Smooth muscle cell (in vitro differentiated cells): ENCODE measurements around the gene SP100. TPM values are rescaled to one million over a fixed set of nuclear protein-coding genes. Genes with fewer than 3 reads are reported as not detected.

Experiments
- DNase-seq: peaks from one replicate; lab custom pipeline; 2025; ENCODE audit not compliant: unreplicated experiment; lab: John Stamatoyannopoulos, UW
- H2AFZ ChIP-seq: fragments of 200-600 bp; sonication (generic); 2 replicates; pipeline ENCODE4 v1.6.0; 2016; ENCODE audit warnings: antibody characterized with exemption, low read depth, mild to moderate bottlenecking
- H3F3A ChIP-seq: fragments of 200-600 bp; sonication (generic); 2 replicates; pipeline ENCODE4 v1.6.0; 2017; ENCODE audit warnings: antibody characterized with exemption, low read depth
- H3K27ac ChIP-seq: fragments of 200-600 bp; sonication (generic); 2 replicates; pipeline ENCODE4 v1.5.1; 2016; ENCODE audit warnings: low read depth, mild to moderate bottlenecking
- H3K27me3 ChIP-seq: fragments of 200-600 bp; sonication (generic); 2 replicates; pipeline ENCODE4 v1.6.1; 2016; ENCODE audit warnings: low read depth, mild to moderate bottlenecking
- H3K36me3 ChIP-seq: fragments of 200-600 bp; sonication (generic); 2 replicates; pipeline ENCODE4 v1.5.1; 2016; ENCODE audit warnings: low read depth
- H3K4me1 ChIP-seq: fragments of 200-600 bp; sonication (generic); 2 replicates; pipeline ENCODE4 v1.5.1; 2016; ENCODE audit warnings: low read depth
- H3K4me2 ChIP-seq: fragments of 200-600 bp; sonication (generic); 2 replicates; pipeline ENCODE4 v1.6.0; 2016; ENCODE audit warnings: mild to moderate bottlenecking
- H3K4me3 ChIP-seq: fragments of 200-600 bp; sonication (generic); 2 replicates; pipeline ENCODE4 v1.5.1; 2016; ENCODE audit warnings: mild to moderate bottlenecking
- H3K79me2 ChIP-seq: fragments of 200-600 bp; sonication (generic); 2 replicates; pipeline ENCODE4 v1.6.0; 2016; ENCODE audit warnings: low read depth, mild to moderate bottlenecking
- H3K9ac ChIP-seq: fragments of 200-600 bp; sonication (generic); 2 replicates; pipeline ENCODE4 v1.6.0; 2016; ENCODE audit warnings: low read depth
- H3K9me3 ChIP-seq: fragments of 200-600 bp; sonication (generic); replicated peaks from 2 replicates; pipeline ENCODE4 v1.5.1; 2016; ENCODE audit warnings: low read depth
- H4K20me1 ChIP-seq: fragments of 200-600 bp; sonication (generic); 2 replicates; pipeline ENCODE4 v1.6.0; 2016; ENCODE audit warnings: low read depth
- WGBS: methylation state at CpG from one replicate; pipeline ENCODE4 v1.1.7; 2016; ENCODE audit warnings: low lambda C conversion rate; 5-methylcytosine and 5-hydroxymethylcytosine counted together
- polyA plus RNA-seq: library from polyadenylated mRNA; unstranded; fragments of >200 nt; fragmentation: Nextera tagmentation; extraction: Ambion mirVana; gene quantifications from 2 replicates; pipeline ENCODE4 v1.2.1, GENCODE V29; 2016
- total RNA-seq: library from RNA; depleted of rRNA; stranded (reverse); fragments of >200 nt; gene quantifications from 2 replicates; pipeline ENCODE4 v1.2.3, GENCODE V29; 2014
- TF ChIP-seq, protein P1 (sequence below): fragments of 200-600 bp; sonication (generic); IDR thresholded peaks from 2 replicates; pipeline ENCODE4 v1.5.1; 2017; ENCODE audit warnings: borderline replicate concordance, mild to moderate bottlenecking, antibody characterized with exemption; ENCODE audit not compliant: insufficient read depth, poor library complexity, severe bottlenecking

The SP100 gene
- total and polyA plus RNA-seq, 2 experiments from 2014 or later: 14.7 to 15.5 TPM

DNA sequence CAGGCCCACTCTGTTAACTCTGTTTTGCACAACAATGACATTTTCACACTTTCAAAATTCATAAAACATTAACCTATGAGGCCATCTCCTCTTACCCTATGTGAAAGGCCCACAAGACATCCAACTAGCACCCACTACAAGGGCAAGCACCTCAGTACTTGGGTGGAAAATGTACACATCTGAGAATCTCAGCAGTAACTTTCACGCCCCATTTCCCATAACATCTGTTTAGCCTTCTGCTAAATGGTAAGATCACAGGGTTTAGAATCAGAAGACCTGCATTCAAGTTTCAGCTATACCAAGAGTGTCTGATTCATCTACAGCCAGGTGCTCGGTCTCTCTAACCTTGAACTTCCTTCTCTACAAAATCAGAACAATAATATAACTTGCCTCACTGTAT is 89.2 kb downstream of the SP100 start:
- H3K79me2 ChIP-seq: no peaks in the 10 kb centered on the region
- no peak overlapping the region for H3K4me2 ChIP-seq
- H3K9me3 ChIP-seq: no peaks in the 10 kb centered on the region
- H4K20me1 ChIP-seq: no peaks in the 10 kb centered on the region
- H3K4me1 ChIP-seq: no peaks in the 10 kb centered on the region
- no peak for DNase-seq
- H2AFZ ChIP-seq: no peak overlapping the region
- no peaks in the 10 kb centered on the region for H3K36me3 ChIP-seq
- 87% methylated on average over 2 of the region's 2 CpGs for WGBS
- no peak overlapping the region for H3K4me3 ChIP-seq
- no peak overlapping the region for H3K9ac ChIP-seq
- H3K27ac ChIP-seq: no peak overlapping the region
- H3F3A ChIP-seq: no peaks in the 10 kb centered on the region
- H3K27me3 ChIP-seq: no peaks in the 10 kb centered on the region
- TF ChIP-seq, protein P1, sequence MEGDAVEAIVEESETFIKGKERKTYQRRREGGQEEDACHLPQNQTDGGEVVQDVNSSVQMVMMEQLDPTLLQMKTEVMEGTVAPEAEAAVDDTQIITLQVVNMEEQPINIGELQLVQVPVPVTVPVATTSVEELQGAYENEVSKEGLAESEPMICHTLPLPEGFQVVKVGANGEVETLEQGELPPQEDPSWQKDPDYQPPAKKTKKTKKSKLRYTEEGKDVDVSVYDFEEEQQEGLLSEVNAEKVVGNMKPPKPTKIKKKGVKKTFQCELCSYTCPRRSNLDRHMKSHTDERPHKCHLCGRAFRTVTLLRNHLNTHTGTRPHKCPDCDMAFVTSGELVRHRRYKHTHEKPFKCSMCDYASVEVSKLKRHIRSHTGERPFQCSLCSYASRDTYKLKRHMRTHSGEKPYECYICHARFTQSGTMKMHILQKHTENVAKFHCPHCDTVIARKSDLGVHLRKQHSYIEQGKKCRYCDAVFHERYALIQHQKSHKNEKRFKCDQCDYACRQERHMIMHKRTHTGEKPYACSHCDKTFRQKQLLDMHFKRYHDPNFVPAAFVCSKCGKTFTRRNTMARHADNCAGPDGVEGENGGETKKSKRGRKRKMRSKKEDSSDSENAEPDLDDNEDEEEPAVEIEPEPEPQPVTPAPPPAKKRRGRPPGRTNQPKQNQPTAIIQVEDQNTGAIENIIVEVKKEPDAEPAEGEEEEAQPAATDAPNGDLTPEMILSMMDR: no peak

GRCh38 chr2:230512955-230513748 is 97.2 kb downstream of the SP100 start:
- H2AFZ ChIP-seq: no peak overlapping the region
- DNase-seq: no peak
- WGBS: 89% methylated on average over 4 of the region's 4 CpGs
- no peaks in the 10 kb centered on the region for H3K79me2 ChIP-seq
- H3K9me3 ChIP-seq: no peaks in the 10 kb centered on the region
- H3K4me1 ChIP-seq: no peaks in the 10 kb centered on the region
- no peaks in the 10 kb centered on the region for H3K27me3 ChIP-seq
- H3K27ac ChIP-seq: no peak overlapping the region
- no peaks in the 10 kb centered on the region for H3F3A ChIP-seq
- H3K4me2 ChIP-seq: no peak overlapping the region
- no peak overlapping the region for H3K4me3 ChIP-seq
- H4K20me1 ChIP-seq: no peaks in the 10 kb centered on the region
- H3K9ac ChIP-seq: no peak overlapping the region
- TF ChIP-seq, protein P1: no peak
- no peaks in the 10 kb centered on the region for H3K36me3 ChIP-seq

- H3K4me2 ChIP-seq: no peak overlapping the region
- H2AFZ ChIP-seq: no peak overlapping the region
- H3K27me3 ChIP-seq: no peaks in the 10 kb centered on the region
- H3K9me3 ChIP-seq: no peaks in the 10 kb centered on the region
- no peaks in the 10 kb centered on the region for H4K20me1 ChIP-seq
- TF ChIP-seq, protein P1: no peak
- H3K4me3 ChIP-seq: no peak overlapping the region
- no peak for DNase-seq
- H3K36me3 ChIP-seq: no peaks in the 10 kb centered on the region
- H3K4me1 ChIP-seq: no peaks in the 10 kb centered on the region
- H3K79me2 ChIP-seq: no peaks in the 10 kb centered on the region
- 79% methylated on average over 9 of the region's 9 CpGs for WGBS
- no peaks in the 10 kb centered on the region for H3F3A ChIP-seq
- H3K27ac ChIP-seq: no peak overlapping the region
- no peak overlapping the region for H3K9ac ChIP-seq
These were observed 104.3 kb downstream of the SP100 start for GRCh38 chr2:230520061-230520874.

GRCh38 chr2:230520875-230521155 is 104.8 kb downstream of the SP100 start:
- Histone ChIP-seq H3K4me1 (no peaks in the 10 kb centered on the region), H3K27ac (no peak overlapping the region)
- DNase-seq: no peak

More at GRCh38 chr2:230520875-230521155, 104.8 kb downstream of the SP100 start:
- no peaks in the 10 kb centered on the region for H3K9me3 ChIP-seq
- no peak overlapping the region for H3K4me2 ChIP-seq
- TF ChIP-seq, protein P1: no peak
- H3K79me2 ChIP-seq: no peaks in the 10 kb centered on the region
- no peaks in the 10 kb centered on the region for H4K20me1 ChIP-seq
- H3K27me3 ChIP-seq: no peaks in the 10 kb centered on the region
- H3K4me3 ChIP-seq: no peak overlapping the region
- H3K9ac ChIP-seq: no peak overlapping the region
- no peak overlapping the region for H2AFZ ChIP-seq
- no peaks in the 10 kb centered on the region for H3K36me3 ChIP-seq
- no peaks in the 10 kb centered on the region for H3F3A ChIP-seq
